Right lobe of liver (tissue), 4 donors: ENCODE results near the gene NBL1.
A peak's percentile ranks its signal among the peaks of the same experiment; 100 is the strongest.

Experiments
- POLR2A ChIP-seq: fragments of 450-650 bp; IDR thresholded peaks from one replicate; pipeline ENCODE4 v1.6.1; 2017; ENCODE audit warnings: antibody characterized with exemption, mild to moderate bottlenecking
- TF ChIP-seq, protein P1 (sequence below), 4 donors: fragments of 200-600 bp in 3 of 4; fragments of 450-650 bp in 1 of 4; IDR thresholded peaks; one replicate each; pipeline versions ENCODE4 v1.5.1 to v1.8.0; 2016 to 2022; ENCODE audit warnings: antibody characterized with exemption in 4 of 4, mild to moderate bottlenecking in 2 of 4
- donor health status: DM: no; HTN: no; CAD: no.
- donor health status: DM: no; HTN: no; CAD: no.
- donor health status: DM: no; HTN: yes; CAD: no.

DNA sequence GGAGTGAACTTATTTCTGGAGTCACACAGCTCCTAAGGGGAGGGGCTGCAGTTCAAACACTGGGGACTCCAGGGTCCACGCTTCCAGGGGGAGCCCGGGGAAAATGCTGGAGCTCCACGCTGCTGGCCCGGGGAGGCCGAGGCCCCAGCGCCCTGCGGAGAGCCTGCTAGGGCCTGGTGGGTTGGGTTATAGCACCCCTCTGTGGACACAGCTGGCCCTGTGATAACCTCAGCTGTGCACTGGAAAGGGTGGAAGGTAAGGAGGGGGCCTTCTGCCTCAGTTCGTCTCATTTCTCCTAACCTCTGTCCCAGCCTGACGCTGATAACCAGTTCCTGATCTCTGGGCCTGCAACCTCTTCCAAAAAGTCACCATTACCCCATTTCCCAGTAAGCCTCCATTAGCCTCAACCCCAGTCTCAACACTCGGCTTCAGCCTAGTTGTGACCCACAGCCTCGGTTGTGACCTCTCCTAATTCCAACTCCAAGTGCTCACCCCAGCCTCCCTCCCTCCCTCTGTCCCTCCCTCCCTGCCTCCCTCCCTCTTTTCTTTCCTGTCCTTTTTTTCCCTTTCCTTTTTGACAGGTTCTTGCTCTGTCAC, 7.1 kb downstream of the NBL1 start:
- TF ChIP-seq, protein P1, sequence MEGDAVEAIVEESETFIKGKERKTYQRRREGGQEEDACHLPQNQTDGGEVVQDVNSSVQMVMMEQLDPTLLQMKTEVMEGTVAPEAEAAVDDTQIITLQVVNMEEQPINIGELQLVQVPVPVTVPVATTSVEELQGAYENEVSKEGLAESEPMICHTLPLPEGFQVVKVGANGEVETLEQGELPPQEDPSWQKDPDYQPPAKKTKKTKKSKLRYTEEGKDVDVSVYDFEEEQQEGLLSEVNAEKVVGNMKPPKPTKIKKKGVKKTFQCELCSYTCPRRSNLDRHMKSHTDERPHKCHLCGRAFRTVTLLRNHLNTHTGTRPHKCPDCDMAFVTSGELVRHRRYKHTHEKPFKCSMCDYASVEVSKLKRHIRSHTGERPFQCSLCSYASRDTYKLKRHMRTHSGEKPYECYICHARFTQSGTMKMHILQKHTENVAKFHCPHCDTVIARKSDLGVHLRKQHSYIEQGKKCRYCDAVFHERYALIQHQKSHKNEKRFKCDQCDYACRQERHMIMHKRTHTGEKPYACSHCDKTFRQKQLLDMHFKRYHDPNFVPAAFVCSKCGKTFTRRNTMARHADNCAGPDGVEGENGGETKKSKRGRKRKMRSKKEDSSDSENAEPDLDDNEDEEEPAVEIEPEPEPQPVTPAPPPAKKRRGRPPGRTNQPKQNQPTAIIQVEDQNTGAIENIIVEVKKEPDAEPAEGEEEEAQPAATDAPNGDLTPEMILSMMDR (IDR thresholded peaks at IDR 0.05), result peak; percentile 62 to 76 (median 68)
- no peak for TF ChIP-seq POLR2A
